IPS DF 19.7 (cell line): ENCODE results near the gene LYG1.

Experiments
- DNase-seq: peaks from one replicate; pipeline ENCODE4 v3.0.0-alpha.2; 2013; ENCODE audit warnings: low read depth, low spot score

LYG1 gene

GRCh38 chr2:99275882-99276281, 25.1 kb downstream of the LYG1 start:
- DNase-seq: no peak

- no peak for DNase-seq
Measured at GRCh38 chr2:99261242-99261641, 39.8 kb downstream of the LYG1 start.

GRCh38 chr2:99260184-99260583, 40.8 kb downstream of the LYG1 start:
- DNase-seq: no peak

GRCh38 chr2:99259465-99259864, 41.5 kb downstream of the LYG1 start:
- DNase-seq: no peak

GRCh38 chr2:99256677-99257076, 44.3 kb downstream of the LYG1 start:
- no peak for DNase-seq

GRCh38 chr2:99255491-99256318, 45.3 kb downstream of the LYG1 start, which contains the start of gene LYG2:
LYG2 (minus strand) TSS chr2:99255666; CDS start chr2:99254260, 1,406 bp downstream.
- no peak for DNase-seq

GRCh38 chr2:99249951-99250350, 51.0 kb downstream of the LYG1 start:
- no peak for DNase-seq

GRCh38 chr2:99242151-99242550, 58.8 kb downstream of the LYG1 start:
- no peak for DNase-seq

GRCh38 chr2:99240431-99240830, 60.6 kb downstream of the LYG1 start:
- no peak for DNase-seq

GRCh38 chr2:99238599-99238998, 62.4 kb downstream of the LYG1 start:
- no peak for DNase-seq
